MV-4-11 (cell line): ENCODE results near the gene TM4SF18.
A peak's percentile ranks its signal among the peaks of the same experiment; 100 is the strongest.
"Not testable (repeated sequence)": the region's sequence is repeated elsewhere in the genome, so short reads cannot be mapped to it uniquely, and the experiment has no call there.

ENCODE experiments used
- DNase-seq: peaks from one replicate; lab custom pipeline; 2025; lab: John Stamatoyannopoulos, UW

Gene TM4SF18

GRCh38 chr3:149368674-149369497, 35.5 kb upstream of the TM4SF18 start:
- no peak for DNase-seq

GRCh38 chr3:149368201-149368673, 34.8 kb upstream of the TM4SF18 start:
- no peak for DNase-seq

- DNase-seq: no peak
Observed at GRCh38 chr3:149366941-149367840, 33.8 kb upstream of the TM4SF18 start.

- DNase-seq: no peak
Observed at GRCh38 chr3:149366031-149366430, 32.6 kb upstream of the TM4SF18 start.

GRCh38 chr3:149364624-149365023, 31.2 kb upstream of the TM4SF18 start:
- no peak for DNase-seq

- DNase-seq: no peak
Observed at GRCh38 chr3:149363053-149363452, 29.6 kb upstream of the TM4SF18 start.

GRCh38 chr3:149362366-149362765, 28.9 kb upstream of the TM4SF18 start:
- no peak for DNase-seq

GRCh38 chr3:149356630-149357029, 23.2 kb upstream of the TM4SF18 start:
- DNase-seq: no peak

- no peak for DNase-seq
Observed at GRCh38 chr3:149356044-149356592, 22.7 kb upstream of the TM4SF18 start.

GRCh38 chr3:149353581-149354184, 20.2 kb upstream of the TM4SF18 start:
- no peak for DNase-seq

- DNase-seq: peak; percentile 42
Observed at GRCh38 chr3:149352556-149352955, 19.1 kb upstream of the TM4SF18 start.

GRCh38 chr3:149343951-149344350, 10.5 kb upstream of the TM4SF18 start:
- no peak for DNase-seq

- peak; percentile 52 for DNase-seq
Observed at GRCh38 chr3:149342413-149343380, 9.3 kb upstream of the TM4SF18 start.

- no peak for DNase-seq
Observed at GRCh38 chr3:149340310-149340933, 7.0 kb upstream of the TM4SF18 start.

- peak; percentile 20 for DNase-seq
Observed at GRCh38 chr3:149339931-149340309, 6.5 kb upstream of the TM4SF18 start.

GRCh38 chr3:149337486-149337885, 4.0 kb upstream of the TM4SF18 start:
- DNase-seq: not testable (repeated sequence)

- DNase-seq: no peak
Observed at GRCh38 chr3:149336925-149337324, 3.5 kb upstream of the TM4SF18 start.

GRCh38 chr3:149332771-149333170, 665 bp downstream of the TM4SF18 start:
- DNase-seq: no peak

- DNase-seq: no peak
Observed at GRCh38 chr3:149332227-149332765, 1.1 kb downstream of the TM4SF18 start.

GRCh38 chr3:149331396-149331795, 2.0 kb downstream of the TM4SF18 start:
- DNase-seq: no peak
